Iris pigment epithelial cell (primary cell): ENCODE measurements around the gene CPEB2.

Source experiments
- DNase-seq: peaks from one replicate; pipeline ENCODE4 v3.0.0-alpha.2; 2011; ENCODE audit warnings: low read depth

The CPEB2 gene

DNA sequence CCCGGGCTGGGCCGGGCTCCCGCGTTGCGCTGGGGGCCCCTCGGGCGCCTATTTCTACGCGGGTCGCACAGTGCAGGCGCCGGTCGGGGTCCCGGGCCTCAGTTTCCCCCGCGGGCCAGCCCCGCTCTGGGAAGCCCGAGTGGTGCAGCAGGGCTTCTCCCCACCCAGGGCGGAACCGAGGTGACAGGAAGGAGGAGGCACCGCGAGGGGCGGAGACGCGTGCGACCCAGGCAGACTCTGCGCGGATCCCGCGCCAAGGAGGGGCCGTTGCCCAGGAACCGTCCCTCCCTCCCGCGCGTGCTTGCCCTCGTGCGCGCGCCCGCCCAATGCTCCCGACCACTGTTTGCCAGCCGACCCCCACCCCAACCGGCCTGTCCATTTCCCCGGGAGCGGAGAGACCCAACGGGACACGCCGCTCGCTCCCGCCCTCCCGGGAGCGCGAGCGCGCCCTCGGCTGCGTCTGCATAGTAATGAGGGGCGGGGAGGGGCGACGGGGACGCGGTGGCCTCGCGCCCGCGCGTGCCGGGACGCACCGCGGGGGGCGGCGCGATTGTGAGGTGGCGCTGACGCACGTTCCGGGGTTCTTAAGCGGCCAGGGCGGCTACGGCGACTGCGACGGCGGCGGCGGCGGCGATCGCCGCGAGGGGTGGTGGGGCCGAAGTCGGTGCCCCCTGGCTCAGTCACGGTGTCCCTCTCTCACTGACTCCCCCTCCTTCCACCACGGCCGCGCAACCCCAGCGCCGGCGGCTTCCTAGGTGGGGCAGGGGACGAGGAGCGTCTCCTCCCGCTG is at the start of gene CPEB2:
TSS of gene CPEB2 (plus strand) at position 613 of the 790 bp plus-strand sequence. CDS start 193 bp downstream, outside the sequence.
- DNase-seq, result peak; percentile 95

DNA sequence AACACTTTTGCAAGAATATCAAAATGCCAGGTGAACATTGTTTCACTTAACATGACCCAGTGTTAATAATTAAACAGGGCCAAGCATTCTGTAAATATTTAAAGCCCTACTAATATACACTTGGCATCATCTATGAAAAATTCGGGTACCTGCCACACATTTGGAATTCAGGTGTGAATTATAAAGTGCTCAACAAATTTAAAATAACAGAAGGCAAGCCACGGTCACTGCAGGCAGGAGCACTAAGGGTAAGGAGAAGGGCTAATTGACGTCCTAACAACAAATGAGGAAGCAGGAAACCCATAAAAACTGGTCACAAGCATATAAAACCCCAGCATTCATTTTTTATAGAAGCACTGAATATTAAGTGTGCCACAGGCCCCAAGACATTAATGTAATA is 43.8 kb upstream of the CPEB2 start:
- no peak for DNase-seq

DNA sequence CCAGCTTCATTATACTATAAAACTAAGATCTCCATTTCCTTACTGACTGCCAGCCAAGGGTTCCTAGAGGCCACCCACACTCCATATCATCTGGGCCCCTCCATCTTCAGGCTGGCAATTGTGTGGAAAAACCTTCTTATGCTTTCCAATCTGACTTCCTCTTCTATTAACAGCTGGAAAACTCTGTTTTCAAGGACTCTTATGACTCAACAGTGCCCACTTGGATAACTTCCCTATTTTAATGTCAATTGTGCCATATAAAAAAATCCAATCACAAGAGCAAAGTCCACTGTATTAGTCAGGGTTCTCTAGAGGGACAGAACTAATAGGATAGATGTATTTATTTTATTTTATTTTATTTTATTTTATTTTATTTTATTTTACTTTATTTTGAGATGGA is 41.0 kb upstream of the CPEB2 start:
- no peak for DNase-seq

DNA sequence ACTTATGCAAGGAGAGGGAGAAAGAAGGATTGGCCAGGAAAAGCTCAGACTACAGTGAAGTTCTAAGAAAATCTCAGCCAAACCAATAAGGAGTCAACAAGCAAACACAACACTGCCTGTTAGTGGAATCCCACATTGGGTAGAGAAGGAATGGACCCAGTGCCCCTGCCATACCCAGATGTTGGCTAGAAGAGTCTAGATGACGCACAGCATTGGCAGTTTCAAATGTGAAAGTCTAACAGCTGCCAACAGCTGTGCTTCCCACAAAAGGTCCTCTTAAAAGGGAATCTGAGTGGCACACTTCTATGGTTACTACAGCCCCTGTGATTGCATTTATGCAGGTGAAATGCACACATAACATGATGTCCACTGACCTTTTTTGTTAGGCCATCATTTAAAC is 37.2 kb upstream of the CPEB2 start:
- no peak for DNase-seq

DNA sequence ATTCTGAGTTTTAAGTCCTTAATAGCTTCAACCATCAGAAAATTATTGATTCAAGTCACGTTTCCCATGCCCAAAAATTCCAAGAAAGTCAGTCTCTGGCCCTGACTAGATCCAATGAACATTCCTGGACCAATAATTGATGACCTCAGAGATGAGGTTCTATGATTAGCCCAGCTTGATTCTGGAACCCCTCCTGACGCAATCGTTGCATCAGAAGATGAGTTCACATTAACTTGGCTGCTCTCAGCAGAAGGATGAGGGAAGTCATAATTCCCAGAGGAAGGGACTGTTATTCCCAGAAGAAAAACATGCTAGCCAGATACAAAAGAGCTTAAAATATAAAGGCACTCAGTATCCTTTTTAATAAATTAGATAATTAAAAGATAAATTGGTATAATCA is 34.3 kb upstream of the CPEB2 start:
- DNase-seq, result no peak

DNA sequence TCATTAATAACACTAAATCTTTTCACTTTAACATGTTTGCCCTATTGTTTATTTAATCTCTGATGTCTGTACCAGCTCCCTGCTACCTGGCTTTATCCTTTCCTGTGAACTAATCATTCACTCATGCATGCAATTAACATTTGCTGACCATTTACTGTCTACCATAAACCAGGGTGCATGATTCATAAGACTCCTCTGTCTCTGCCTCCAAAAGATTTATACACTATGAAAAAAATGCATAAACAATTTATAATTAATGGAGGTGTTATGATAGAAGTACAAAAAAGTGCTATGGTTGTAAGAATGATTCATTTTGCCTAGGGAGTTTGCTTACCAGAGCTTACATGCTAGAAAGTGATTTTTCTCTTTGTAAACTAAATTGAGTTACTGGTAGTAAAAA is 24.5 kb upstream of the CPEB2 start:
- DNase-seq, result no peak

DNA sequence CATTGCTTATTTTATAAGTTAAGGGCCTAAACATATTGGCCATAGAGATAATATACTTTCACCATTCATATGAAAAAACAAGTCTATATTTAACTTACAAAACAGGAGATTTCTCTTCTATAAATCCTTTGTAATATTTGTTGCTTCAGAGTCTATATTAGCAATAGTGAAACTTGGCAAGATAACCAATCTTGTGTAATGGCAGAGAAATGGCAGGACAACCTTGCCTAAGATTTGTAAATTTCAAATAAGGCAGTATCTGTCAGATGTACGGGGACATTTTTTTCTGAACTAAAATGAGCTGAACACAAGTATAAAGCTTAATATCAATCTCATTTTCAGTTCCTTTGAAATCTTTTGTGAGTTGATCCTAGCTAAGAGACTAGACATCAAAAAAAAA is 17.8 kb upstream of the CPEB2 start:
- peak; percentile 26 for DNase-seq

DNA sequence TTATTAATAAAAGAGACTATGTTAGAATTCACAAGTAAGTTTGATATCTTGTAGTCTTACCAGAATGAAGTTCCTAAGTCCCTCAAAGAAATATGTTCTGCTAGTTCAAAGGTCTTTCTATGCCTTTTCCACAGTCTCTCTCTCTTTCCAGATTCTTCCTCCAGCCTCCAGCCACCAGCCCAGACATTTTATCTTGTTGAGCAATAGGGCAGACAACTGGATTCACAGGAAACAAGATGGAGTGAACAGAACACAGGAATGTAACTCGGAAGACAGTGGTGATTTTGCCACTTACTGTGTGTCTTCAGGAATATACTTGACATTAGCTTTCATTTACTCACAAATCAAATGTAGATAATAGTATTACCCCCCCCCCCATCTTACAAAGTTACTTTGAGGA is 17.1 kb upstream of the CPEB2 start:
- DNase-seq, result peak; percentile 40

DNA sequence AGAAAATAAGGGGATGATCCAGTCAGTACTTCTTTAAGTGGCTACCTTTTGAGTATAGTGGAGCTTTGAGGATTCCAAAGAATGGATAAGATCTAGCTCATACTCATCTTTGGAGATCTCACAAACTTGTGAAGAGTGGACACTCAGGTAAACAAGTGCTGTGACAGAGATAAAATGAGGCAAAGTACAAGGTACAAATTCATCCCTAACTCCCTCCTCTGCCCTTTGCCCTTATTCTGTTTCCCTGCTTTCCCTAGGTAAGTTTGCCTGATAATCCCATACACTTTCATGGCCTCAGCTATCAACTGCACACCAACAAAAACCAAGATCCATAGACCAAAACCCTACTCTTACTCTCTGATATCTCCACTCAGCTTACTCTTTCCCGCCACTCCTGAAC is 16.4 kb upstream of the CPEB2 start:
- no peak for DNase-seq

DNA sequence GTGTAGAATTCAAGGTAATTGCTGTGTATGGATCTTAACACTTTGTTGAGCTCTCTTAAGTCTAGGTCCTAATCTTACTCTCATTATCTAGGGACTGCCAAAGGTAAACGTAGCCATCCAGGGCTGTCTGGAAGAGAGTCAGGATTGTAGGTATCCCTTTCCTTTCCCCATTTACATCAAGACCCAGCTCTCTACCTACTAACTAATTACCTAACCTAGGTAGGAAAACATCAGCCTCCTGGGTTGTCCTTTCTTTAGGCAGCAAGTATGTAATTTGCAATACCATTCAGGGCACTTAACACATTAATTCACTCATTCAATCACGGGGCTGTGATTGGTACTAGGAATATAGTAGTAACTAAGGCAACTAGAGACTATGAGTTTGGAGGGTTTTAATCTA is 15.2 kb upstream of the CPEB2 start:
- DNase-seq, result no peak

DNA sequence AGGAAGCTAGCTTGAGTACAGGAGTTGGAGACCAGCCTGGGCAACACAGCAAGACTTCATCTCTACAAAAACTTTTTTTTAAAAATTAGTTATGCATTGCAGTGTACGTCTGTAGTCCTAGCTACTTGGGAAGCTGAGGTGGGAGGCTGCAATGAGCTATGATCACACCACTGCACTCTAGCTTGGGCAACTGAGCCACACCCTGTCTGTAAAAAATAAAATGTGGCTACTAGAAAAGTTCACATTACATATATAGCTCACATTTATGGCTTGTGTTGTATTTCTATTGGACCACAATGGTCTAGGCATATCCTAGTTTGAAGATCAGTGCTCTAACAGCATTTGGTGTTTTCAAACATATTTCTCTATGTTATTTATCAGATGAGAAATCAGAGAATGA is 11.8 kb upstream of the CPEB2 start:
- DNase-seq, result no peak

DNA sequence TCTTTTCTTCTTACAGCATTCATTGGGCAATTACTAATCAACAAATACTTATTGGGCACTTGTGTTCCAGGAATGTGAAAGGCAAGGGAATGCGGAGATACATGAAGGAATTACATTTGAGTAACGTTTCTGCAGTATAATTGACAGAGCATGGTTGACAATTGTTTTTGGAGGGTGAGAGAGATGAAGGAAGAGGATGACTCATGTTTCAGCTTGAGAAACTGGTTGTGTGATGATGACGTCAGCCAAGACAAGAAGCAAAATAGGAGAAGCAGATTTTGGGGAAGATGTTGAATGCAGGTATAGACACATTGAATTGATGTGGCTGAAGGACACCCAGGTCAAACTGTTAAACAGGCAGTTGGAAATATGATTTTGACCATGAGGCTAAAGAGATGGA is 8.0 kb upstream of the CPEB2 start:
- DNase-seq, result peak; percentile 52

DNA sequence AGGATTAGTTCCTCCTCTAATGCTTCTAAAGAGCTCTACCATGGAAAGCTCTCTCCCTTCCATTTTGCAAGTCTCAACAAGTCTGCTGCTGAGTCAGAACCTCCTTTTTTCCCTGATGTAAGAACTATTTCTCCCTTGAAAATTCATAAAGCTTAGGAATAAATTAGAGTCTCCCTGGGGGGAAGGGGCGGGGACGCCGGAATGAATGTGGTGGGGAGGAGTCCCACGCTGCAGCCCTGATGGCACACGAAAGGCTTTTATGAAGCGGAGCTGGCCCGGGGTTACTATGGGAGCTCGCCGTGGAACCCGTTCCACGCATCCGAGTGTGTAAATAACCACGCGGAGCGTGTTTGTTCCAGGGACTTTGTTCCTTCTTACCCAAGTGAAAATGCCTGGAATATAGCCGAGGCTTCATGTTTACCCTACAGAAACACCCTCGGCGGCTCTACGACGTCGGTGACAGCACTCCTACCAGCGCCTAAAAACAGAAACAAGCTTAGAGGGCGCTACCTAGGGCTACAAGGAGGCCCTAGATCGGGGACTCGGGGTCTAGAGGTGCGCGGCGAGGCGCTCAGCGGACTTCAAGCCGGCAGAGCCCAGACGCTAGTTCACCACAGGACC is 923 bp upstream of the CPEB2 start:
- DNase-seq, result peak; percentile 94

DNA sequence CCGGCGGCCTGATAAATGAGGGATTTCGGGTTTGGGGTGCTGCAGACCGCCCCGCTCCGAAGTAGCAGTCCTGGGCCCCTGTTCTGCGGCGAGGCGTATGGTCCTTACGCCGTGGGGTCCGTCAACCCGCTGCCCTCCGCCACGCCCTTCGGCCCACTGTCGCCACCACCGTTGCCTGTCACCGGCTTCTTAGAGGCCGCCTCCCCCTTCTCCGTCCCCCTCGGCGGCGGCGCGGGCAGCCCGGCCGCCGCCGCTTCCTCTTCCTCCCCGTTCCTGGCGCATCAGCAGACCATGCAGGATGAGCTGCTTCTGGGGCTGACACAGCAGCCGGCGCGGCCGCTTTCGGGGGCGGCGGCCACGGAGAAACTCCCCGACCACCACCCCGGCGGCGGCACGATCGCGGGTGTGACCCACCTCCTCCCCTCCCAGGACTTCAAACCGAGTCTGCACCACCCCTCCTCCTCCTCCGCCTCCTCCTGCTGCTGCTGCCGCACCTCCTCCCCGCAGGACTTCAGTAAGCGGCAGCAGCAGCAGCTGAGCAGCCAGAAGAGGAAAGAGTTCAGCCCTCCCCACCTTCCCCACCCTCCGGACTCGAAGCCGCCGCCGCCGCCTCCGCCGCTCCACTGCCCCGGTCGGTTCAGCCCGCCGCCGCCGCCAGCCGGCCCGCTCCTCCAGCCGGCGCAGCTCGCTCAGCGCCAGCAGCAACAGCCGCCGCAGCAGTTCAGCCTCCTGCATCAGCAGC is 549 bp downstream of the CPEB2 start:
- DNase-seq, result peak; percentile 87

DNA sequence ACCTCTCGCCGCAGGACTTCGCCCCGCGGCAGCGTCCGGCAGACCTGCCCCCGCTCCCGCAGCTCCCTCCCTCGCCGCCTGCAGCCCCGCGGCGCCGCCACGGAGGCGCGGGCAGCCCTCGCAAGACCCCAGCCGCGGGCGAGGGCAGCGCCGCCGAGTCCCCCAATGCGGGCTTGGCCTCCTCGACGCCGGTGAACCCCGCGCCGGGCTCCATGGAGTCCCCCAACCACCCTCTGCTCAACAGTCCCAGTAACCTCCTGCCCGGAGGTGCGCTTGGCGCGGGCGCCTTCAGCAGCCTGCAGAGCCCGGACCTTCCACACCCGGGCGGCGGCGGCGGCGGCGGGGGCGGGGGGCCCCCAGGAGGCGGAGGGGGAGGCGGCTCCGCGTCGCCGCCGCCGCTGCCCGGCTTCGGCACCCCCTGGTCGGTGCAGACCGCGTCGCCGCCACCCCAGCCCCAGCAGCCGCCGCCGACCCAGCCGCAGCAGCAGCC is 1.2 kb downstream of the CPEB2 start:
- peak; percentile 54 for DNase-seq

DNA sequence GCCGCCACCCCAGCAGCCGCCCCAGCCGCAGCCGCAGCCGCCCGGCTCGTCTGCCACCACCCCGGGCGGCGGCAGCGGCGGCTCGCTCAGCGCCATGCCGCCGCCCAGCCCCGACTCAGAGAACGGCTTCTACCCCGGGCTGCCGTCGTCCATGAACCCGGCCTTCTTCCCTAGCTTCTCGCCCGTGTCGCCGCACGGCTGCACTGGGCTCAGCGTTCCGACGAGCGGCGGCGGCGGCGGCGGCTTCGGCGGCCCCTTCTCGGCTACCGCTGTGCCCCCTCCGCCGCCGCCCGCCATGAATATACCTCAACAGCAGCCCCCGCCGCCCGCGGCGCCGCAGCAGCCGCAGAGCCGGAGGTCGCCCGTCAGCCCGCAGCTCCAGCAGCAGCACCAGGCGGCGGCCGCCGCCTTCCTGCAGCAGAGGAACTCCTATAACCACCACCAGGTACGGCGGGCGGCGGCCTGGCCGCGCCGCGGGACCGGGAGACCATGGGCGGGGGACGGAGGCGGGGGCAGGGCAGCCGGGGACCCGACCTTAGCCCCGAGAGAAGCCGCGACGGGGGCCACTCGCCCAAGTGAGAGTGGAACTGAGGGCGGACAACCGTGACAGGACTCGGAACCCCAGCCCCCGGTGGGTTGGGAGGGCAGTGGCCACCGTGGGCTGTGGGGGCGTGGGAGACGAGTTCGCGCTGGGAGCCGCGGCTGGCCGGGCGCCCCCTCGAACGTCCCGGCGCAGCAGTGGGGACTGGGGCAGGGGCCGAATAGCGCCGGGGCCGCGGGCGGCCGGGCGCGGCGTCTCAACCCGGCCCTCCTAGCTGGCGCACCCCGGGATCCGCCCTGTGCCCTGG is 1.8 kb downstream of the CPEB2 start:
- peak; percentile 28 for DNase-seq

DNA sequence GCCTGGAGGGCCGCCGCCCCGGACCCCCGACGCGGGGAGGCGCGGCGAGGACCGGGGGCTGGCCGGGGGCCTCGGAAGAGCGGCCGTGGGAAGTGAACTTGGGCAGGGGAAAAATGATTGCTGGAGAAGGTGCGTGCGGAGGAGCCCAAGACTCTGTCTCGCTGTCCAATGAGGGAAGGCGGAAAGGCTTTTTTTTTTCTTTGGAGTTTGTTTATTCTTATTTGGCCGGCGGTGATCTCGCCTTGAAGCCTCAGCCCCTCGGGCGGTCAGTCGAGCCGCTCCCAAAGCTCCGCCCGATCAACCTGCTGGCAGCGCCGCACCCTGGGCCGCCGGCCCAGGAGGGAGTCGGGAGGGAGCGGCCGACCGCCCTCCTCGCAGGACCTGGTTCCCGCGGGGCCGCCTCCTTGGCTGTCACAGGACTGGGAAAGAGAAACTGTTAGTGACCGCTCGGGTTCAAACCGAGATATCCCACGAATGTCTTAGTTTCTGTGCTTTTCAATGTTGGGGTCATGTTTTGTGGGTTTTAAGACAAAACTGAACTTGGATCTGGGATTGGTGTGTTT is 2.5 kb downstream of the CPEB2 start:
- peak; percentile 80 for DNase-seq

DNA sequence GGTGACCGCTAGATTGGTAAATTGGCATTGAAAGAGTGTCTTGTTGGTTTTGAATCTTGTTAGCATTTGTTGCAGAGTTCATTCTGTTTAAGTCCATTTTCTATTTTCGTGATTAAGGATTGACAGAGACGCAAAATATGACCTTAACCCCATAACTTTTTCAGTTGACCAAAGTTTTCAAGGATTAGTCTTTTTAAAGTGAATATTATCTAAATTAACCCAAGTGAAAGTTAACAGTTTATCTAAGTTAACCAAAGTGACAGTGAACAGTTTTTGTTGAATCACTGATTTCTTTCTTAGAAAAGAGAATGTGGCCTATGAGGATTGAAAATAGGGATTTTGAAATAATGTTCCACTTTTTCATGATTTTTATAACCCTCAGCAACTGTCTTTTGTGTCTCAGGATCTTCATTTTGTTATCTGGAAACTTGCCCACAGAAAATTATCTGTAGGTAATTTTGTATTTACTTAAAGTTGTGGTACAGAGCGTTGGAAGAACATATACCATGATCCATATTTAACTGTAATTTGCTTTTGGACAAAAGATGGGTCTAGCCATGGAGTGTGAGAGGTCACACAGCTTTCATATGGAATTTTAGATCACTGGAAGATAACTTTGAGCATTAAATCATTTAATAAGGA is 3.3 kb downstream of the CPEB2 start:
- DNase-seq, result no peak

DNA sequence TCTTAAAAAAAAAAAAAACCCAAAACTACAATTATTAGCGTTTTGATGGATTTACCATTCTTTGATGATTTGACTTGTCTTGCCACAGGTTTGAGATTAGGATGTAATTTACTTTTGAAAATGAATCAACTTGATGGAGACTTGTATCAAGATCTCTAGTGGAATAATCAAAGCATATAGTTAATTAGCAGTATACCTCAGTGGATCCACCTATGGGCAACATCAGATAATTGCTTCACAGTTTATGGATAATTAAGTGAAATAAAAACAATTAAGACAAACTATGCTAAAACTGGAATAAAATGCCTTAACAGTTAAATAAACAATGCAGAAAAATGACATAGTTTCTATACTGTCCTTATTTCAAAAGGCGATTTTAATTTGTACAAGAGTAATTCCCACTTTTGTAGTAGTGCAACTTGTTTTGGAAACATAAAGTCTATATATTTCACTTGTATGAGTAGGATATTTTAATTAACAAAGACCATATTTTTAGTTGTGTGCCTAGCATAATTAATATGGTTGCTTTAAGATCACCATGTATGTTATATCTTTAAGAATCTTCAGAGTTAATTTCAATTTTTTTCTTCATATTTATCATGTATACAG is 4.2 kb downstream of the CPEB2 start:
- no peak for DNase-seq

DNA sequence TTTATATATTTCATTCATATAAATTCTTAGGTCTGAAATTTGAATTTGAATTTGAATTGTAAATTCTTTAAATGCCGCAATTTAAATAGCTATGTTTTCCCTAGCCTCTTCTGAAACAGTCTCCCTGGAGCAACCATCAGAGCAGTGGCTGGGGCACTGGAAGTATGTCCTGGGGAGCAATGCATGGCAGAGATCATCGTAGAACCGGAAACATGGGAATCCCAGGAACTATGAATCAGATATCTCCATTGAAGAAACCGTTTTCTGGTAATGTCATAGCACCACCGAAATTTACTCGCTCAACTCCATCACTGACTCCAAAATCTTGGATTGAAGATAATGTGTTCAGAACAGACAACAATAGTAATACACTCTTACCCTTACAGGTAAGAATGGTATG is 4.9 kb downstream of the CPEB2 start:
- DNase-seq, result no peak
